HUDEP-2 (cell line): ENCODE measurements around the gene MAD1L1.

Experiments
- DNase-seq, 76 experiments: peaks; one replicate each; lab custom pipeline; 2025; ENCODE audit not compliant: unreplicated experiment in 76 of 76; lab: John Stamatoyannopoulos, UW

The MAD1L1 gene

GRCh38 chr7:2108501-2109250 is 124.1 kb downstream of the MAD1L1 start:
- DNase-seq, result no peak

- DNase-seq, result no peak
These were observed 124.7 kb downstream of the MAD1L1 start for GRCh38 chr7:2108071-2108455.

- no peak for DNase-seq
These were observed 125.2 kb downstream of the MAD1L1 start for GRCh38 chr7:2107386-2108070.

DNA sequence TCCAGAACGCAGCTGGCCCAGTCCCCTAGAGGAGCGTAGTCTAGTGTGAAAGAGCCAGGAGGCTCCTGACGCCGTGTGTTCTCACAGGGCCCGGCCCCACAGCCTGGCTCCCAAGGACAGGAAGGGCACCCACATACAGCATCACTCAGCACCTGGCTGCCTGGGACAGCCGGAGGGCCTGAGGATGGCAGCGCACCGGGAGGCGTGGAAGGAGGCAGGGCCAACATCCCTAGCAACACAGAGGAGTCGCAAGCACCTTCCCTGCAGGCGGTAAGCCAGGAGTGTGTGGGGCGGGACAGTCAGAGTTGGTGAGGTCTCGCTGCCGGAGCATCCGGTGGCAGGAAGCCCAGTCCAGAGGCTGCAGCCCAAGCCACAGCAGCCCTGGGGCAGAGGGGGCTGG is 125.8 kb downstream of the MAD1L1 start:
- peak in 1 of 76 experiments; percentile 18 for DNase-seq

GRCh38 chr7:2106440-2106839 is 126.3 kb downstream of the MAD1L1 start:
- no peak for DNase-seq

- DNase-seq, result peak in 61 of 76 experiments; percentile 1 to 94 (median 73)
These were observed 126.8 kb downstream of the MAD1L1 start for GRCh38 chr7:2105917-2106316.

- DNase-seq, result no peak
These were observed 127.5 kb downstream of the MAD1L1 start for GRCh38 chr7:2105280-2105679.

DNA sequence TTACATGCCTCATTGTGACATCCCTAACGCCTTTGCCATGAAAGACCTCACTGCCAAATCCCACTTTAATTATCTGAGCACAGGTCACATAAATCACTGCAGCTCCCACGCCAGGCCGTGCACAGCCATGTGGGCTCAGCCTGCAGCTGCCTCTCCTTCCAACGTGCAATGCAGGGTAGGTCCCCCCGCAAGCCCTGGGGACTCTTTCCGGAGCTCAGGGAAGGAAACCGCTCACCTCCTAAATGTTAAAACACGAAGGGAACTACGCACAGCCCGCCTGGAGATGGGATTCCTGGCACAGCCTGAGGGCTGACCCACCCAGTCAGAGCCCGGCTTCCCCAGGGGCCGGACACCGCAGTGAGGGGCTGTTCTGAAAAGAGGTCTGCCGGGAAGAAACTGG is 128.0 kb downstream of the MAD1L1 start:
- no peak for DNase-seq

DNA sequence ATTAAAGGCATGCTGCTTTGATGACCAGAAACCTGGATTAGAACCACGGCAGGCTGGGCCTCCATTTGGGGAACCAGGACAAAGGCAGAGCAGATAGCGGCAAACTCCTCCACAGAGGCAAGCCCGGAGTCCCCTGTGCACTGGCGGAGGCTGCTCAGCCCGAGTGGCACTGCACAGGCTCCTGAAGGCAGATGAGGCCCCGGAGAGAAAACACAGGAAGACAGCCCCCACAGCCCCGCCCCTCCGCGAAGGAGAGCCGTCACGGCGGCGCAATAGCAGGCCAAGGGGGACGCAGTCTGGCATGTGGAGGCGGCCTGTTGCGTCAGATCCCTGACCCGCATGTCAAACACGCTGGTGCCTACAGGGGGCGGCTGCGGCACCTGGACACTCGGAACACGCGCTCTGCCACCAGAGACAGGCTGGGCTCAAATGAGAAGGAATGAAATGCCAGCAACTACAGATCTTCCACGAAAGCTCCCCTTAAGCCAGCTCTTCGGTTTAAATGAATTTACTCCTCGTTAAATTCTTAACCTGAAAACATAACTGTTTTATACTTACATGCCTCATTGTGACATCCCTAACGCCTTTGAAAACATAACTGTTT is 128.5 kb downstream of the MAD1L1 start:
- peak in 57 of 76 experiments; percentile 6 to 92 (median 60) for DNase-seq

DNA sequence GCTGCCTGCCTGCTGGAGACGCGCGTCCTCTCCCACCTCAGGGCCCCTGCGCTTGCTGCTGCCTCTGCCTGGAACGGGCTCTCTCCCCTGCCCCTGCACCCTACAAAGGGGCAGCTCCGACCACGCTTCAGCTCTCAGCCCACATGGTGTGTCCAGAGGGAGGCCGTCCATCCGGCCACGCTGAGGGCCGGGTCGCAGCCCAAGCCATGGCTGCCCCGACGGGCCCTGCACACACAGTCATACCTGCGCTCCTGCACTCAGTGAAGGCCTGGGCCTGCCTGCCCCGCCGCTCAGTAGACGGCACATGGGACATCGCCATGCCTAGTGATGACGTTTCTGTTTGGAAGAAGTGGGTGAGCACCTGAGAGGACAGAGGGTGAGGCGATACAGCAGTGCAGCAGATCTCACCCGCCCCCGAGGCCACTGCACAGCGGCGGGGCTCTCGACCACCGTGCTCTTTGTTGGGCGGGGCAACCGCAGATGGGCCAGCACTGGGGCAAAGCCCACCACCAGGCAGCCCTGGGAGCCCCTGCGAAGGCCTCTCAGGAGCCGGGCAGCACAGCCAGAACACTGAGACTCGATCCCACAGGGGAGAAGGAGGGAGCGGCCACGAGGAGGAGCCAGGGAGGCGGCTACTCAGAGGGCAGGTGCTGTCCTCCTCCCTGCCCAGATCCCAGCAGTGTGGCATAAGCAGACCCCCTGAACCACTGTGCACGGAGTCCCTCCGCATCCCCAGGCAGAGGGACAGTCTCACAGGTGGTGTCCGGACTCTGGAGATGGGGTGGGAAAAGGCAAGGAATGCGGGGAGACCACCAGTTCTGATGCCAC is 129.5 kb downstream of the MAD1L1 start:
- DNase-seq, result no peak

DNA sequence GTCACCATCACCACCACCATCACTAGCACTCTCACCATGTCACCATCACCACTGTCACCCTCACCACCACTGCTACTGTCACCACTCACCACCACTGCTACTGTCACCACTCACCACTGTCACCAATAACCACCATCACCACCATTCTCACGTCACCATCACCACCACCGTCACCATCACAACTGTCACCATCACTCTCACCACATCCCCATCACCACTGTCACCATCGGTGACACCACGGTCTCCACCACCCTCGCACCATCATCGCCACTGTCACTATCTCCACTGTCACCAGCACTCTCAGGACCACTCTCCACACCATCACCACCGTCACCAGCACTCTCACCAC is 130.4 kb downstream of the MAD1L1 start:
- DNase-seq, result no peak

DNA sequence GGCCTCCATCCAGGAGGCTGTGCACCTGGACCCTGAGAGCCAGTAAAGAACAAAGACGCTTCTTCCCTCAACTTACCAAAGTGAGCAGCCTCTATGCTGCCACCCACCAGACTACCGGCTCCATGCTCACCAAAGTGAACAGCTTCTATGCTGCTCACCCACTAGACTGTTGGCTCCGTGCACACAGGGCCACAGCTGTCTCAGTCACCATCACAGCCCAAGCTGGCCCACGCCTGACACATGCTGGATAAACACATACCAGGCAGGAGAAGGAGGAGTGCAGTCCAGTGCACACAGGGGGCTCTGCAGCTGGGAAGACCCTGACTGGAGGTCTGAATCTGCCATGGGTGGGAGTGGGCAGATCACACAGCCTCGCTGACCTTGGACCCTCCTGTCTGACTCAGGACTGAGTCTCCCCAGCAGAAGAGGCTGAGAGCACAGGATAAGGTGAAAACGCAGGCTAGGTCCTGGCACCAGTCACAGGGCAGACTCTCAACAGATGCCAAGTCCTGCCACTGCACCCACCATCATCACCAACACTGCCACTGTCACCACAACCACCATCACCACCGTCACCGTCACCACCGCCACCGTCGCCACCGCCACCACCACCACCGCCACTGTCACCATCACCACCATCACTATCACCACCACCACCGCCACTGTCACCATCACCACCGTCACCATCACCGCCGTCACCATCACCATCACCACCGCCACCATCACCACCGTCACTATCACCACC is 130.9 kb downstream of the MAD1L1 start:
- no peak for DNase-seq

DNA sequence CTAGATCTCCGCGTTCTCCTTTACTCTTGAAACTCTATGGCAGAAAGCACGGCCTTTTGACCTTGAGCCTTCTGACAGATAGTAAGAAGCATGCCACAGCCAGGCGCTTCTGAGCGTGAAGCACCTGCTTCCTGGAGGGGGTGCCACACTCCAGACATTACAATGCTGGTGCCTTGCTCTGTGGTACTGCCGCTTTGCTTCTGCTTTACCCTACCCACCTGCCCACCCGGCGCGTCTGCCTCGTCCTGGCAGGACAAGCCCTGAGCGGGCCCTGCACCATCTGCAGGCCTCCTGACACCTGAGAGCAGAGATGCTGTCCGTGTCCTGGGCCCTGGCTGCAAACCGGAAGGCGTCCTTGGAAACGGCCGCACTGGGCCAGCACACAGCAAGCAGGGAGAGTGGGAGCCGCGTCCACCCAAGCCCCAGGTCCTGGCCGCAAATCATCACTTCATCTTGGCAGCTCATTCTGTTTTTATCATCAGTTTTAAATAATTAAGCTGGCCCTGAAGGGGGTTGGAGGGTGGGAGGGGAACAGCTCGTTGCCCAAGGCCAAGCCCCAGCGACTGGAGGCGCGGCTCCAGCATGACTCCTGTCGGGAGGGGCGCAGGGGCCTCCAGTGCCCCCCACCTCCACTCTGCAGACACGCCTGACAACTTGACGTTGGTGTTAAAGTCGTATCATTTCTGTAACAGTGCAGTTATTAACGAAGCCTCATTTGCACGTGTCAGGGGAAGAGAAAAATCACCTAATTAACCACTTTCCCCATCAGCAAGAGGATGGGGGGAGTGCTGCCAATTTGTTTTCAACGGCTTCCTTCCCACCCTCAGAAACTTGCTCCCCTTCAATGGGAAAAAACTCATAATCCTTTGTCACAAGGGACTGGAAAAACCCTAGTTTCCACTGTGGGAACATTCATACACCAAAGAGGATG is 132.2 kb downstream of the MAD1L1 start:
- DNase-seq, result no peak

DNA sequence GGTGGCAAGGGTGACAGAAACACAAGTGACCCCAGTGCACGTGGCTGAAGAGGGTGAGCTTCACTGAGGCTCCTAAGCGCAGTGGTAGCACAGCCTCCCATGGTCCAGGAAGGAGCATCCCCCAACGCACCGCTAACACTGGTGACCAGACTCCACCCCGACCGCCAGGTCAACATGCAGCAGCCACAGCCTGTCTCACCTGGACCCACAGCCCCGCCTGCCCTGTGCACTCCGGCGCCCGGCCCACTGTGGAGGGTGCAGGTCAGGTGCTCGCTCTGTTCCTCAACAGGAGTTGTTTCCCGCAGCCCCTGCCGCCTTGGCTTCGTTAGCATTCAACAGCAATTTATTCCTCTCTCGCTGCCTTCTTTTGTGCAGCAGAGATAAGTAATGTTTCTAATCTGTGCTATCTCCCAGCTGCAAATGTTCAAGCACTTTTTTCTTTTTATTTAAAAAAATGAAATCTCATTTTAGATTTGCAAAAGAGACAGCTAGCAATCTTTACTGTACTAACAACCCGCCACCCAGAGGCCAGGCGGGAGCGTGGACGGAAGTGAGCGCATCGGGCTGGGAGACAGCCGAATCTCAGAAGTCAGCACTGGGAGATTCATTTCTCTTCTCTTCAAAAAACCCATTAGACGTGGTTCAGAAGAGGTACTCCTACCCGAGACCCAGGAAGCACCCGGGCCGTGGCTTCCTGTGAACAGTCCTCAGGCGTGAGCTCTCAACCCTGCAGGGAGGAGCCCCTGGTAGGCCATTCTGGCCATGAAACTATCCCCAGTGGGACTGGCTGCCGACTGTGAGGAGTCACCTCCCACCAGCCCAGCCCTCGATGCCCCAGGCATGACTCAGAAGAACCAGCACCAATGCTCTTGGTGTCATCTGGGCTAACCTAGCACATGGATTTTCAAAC is 133.4 kb downstream of the MAD1L1 start:
- DNase-seq, result peak in 1 of 76 experiments; percentile 16

GRCh38 chr7:2098496-2098895 is 134.2 kb downstream of the MAD1L1 start:
- DNase-seq, result no peak

GRCh38 chr7:2098056-2098455 is 134.7 kb downstream of the MAD1L1 start:
- no peak for DNase-seq

DNA sequence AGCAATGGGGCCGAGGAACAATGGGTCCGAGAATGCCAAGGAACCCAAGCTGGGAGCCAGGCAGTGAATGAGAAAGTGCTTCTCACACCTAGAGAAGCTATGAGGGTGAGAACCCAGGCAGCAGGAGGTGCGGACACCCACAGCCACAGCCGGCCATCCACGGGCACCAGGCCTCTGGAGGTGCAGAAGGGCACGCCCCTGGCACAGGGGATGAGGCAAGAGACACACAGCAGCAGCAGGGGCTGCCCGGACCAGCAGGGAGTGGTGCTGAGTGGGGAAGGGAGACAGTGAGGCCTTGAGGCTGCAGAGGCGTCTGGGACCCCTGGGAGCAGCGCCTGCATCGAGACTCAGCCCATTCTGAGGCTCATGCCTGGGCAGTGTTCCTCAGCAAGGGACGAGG is 135.3 kb downstream of the MAD1L1 start:
- no peak for DNase-seq

DNA sequence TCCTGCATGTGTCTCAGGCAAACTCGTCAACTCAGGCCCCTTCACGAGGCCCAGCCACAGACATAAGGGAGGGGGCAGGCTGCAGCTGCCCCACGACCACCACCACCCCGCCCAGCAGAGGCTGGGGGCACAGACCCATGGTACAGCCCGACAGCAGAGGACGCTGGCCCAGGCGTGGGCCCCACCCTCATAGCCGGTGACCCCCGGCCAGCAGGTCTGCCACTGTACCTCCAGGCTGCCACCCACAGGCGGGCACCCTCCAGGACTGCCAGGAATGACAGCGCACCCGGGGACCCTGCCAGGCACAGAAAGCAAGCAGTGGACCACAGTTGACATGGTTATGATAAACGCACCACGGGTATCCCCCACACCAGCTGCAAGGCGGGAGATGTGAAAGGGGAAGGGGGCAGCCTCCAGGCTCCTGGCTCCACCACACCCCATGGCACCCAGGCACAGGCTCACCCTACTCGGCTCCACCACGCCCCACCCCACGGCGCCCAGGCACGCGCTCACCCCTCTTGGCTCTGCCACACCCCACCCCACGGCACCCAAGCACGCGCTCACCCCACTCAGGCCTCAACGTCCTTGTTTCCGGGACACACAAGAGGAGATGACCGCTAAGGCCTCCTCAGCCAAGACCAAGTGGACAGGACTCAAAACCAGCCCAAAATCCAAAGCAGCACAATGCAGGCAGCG is 135.9 kb downstream of the MAD1L1 start:
- no peak for DNase-seq
